ENCODE data around the gene MFSD6.
A peak's percentile ranks its signal among the peaks of the same experiment; 100 is the strongest.
"Not testable (repeated sequence)": the region's sequence is repeated elsewhere in the genome, so short reads cannot be mapped to it uniquely, and the experiment has no call there.

MFSD6 gene

GRCh38 chr2:190481339-190481738 lies 73.2 kb downstream of the MFSD6 start:
- no peaks in the 10 kb centered on the region for H3K27me3 ChIP-seq (ENCODE audit: control insufficient read depth in 1 of 2, insufficient read depth in 2 of 2, low read length in 2 of 2)
- H3K27ac ChIP-seq (ENCODE audit: low read length), result peak overlapping the region; percentile 4
- no peaks in the 10 kb centered on the region for H3K36me3 ChIP-seq (ENCODE audit: control insufficient read depth in 2 of 2, insufficient read depth in 2 of 2, low read length in 2 of 2)
- no peak overlapping the region for H3K9ac ChIP-seq (ENCODE audit: low read length in 2 of 2)
- peaks cover 19% of the 10 kb centered on the region for H3K4me1 ChIP-seq (ENCODE audit: control insufficient read depth, insufficient read depth, low read length)
- H3K4me3 ChIP-seq (ENCODE audit: low read length in 2 of 2), result no peak overlapping the region
- no peaks in the 10 kb centered on the region for H3K9me3 ChIP-seq (ENCODE audit: control insufficient read depth in 2 of 2, low read length in 2 of 2)

- Histone ChIP-seq H3K4me1 (ENCODE audit: control insufficient read depth, insufficient read depth, low read length) (peaks cover 22% of the 10 kb centered on the region), H3K27ac (ENCODE audit: low read length) (no peak overlapping the region), H3K27me3 (ENCODE audit: control insufficient read depth in 1 of 2, insufficient read depth in 2 of 2, low read length in 2 of 2) (no peaks in the 10 kb centered on the region), H3K9me3 (ENCODE audit: control insufficient read depth in 2 of 2, low read length in 2 of 2) (no peaks in the 10 kb centered on the region), H3K36me3 (ENCODE audit: control insufficient read depth in 2 of 2, insufficient read depth in 2 of 2, low read length in 2 of 2) (no peaks in the 10 kb centered on the region), H3K9ac (ENCODE audit: low read length in 2 of 2) (no peak overlapping the region), H3K4me3 (ENCODE audit: low read length in 2 of 2) (no peak overlapping the region)
Observed at GRCh38 chr2:190482451-190482850, 74.3 kb downstream of the MFSD6 start.

- Histone ChIP-seq H3K36me3 (ENCODE audit: control insufficient read depth in 2 of 2, insufficient read depth in 2 of 2, low read length in 2 of 2) (peaks cover 8 to 9% of the 10 kb centered on the region in 2 donors), H3K9me3 (ENCODE audit: control insufficient read depth in 2 of 2, low read length in 2 of 2) (no peaks in the 10 kb centered on the region), H3K27ac (ENCODE audit: low read length) (no peak overlapping the region)
Observed at GRCh38 chr2:190486037-190486623, 78.0 kb downstream of the MFSD6 start.

GRCh38 chr2:190488516-190489233 lies 80.5 kb downstream of the MFSD6 start:
- H3K36me3 ChIP-seq (ENCODE audit: control insufficient read depth in 2 of 2, insufficient read depth in 2 of 2, low read length in 2 of 2), result peaks cover 8 to 9% of the 10 kb centered on the region in 2 donors
- H3K4me1 ChIP-seq (ENCODE audit: control insufficient read depth, insufficient read depth, low read length), result peaks cover 5% of the 10 kb centered on the region
- no peak overlapping the region for H3K27ac ChIP-seq (ENCODE audit: low read length)
- no peaks in the 10 kb centered on the region for H3K27me3 ChIP-seq (ENCODE audit: control insufficient read depth in 1 of 2, insufficient read depth in 2 of 2, low read length in 2 of 2)
- no peaks in the 10 kb centered on the region for H3K9me3 ChIP-seq (ENCODE audit: control insufficient read depth in 2 of 2, low read length in 2 of 2)
- no peak overlapping the region for H3K9ac ChIP-seq (ENCODE audit: low read length in 2 of 2)
- no peak overlapping the region for H3K4me3 ChIP-seq (ENCODE audit: low read length in 2 of 2)

More at GRCh38 chr2:190486037-190486623, 78.0 kb downstream of the MFSD6 start:
- Histone ChIP-seq H3K4me1 (ENCODE audit: control insufficient read depth, insufficient read depth, low read length) (peaks cover 5% of the 10 kb centered on the region), H3K27me3 (ENCODE audit: control insufficient read depth in 1 of 2, insufficient read depth in 2 of 2, low read length in 2 of 2) (no peaks in the 10 kb centered on the region), H3K9ac (ENCODE audit: low read length in 2 of 2) (no peak overlapping the region), H3K4me3 (ENCODE audit: low read length in 2 of 2) (no peak overlapping the region)

GRCh38 chr2:190489475-190489874 lies 81.3 kb downstream of the MFSD6 start:
- no peaks in the 10 kb centered on the region for H3K27me3 ChIP-seq (ENCODE audit: control insufficient read depth in 1 of 2, insufficient read depth in 2 of 2, low read length in 2 of 2)
- peaks cover 5% of the 10 kb centered on the region for H3K4me1 ChIP-seq (ENCODE audit: control insufficient read depth, insufficient read depth, low read length)
- H3K9me3 ChIP-seq (ENCODE audit: control insufficient read depth in 2 of 2, low read length in 2 of 2), result no peaks in the 10 kb centered on the region
- H3K36me3 ChIP-seq (ENCODE audit: control insufficient read depth in 2 of 2, insufficient read depth in 2 of 2, low read length in 2 of 2), result peaks cover 8 to 9% of the 10 kb centered on the region in 2 donors
- H3K27ac ChIP-seq (ENCODE audit: low read length), result no peak overlapping the region
- no peak overlapping the region for H3K9ac ChIP-seq (ENCODE audit: low read length in 2 of 2)
- H3K4me3 ChIP-seq (ENCODE audit: low read length in 2 of 2), result no peak overlapping the region

- no peak overlapping the region for H3K4me3 ChIP-seq (ENCODE audit: low read length in 2 of 2)
- H3K27ac ChIP-seq (ENCODE audit: low read length), result no peak overlapping the region
- no peaks in the 10 kb centered on the region for H3K27me3 ChIP-seq (ENCODE audit: control insufficient read depth in 1 of 2, insufficient read depth in 2 of 2, low read length in 2 of 2)
- H3K4me1 ChIP-seq (ENCODE audit: control insufficient read depth, insufficient read depth, low read length), result peaks cover 5% of the 10 kb centered on the region
- no peaks in the 10 kb centered on the region for H3K9me3 ChIP-seq (ENCODE audit: control insufficient read depth in 2 of 2, low read length in 2 of 2)
- peaks cover 8 to 9% of the 10 kb centered on the region in 2 donors for H3K36me3 ChIP-seq (ENCODE audit: control insufficient read depth in 2 of 2, insufficient read depth in 2 of 2, low read length in 2 of 2)
- H3K9ac ChIP-seq (ENCODE audit: low read length in 2 of 2), result no peak overlapping the region
Observed at GRCh38 chr2:190490502-190490901, 82.3 kb downstream of the MFSD6 start.

GRCh38 chr2:190493095-190493494 lies 84.9 kb downstream of the MFSD6 start:
- Histone ChIP-seq H3K9me3 (ENCODE audit: control insufficient read depth in 2 of 2, low read length in 2 of 2) (no peaks in the 10 kb centered on the region), H3K36me3 (ENCODE audit: control insufficient read depth in 2 of 2, insufficient read depth in 2 of 2, low read length in 2 of 2) (peaks cover 8 to 13% of the 10 kb centered on the region in 2 donors), H3K27me3 (ENCODE audit: control insufficient read depth in 1 of 2, insufficient read depth in 2 of 2, low read length in 2 of 2) (no peaks in the 10 kb centered on the region), H3K27ac (ENCODE audit: low read length) (no peak overlapping the region), H3K4me3 (ENCODE audit: low read length in 2 of 2) (no peak overlapping the region), H3K4me1 (ENCODE audit: control insufficient read depth, insufficient read depth, low read length) (no peaks in the 10 kb centered on the region), H3K9ac (ENCODE audit: low read length in 2 of 2) (no peak overlapping the region)

- not testable (repeated sequence) for H3K4me3 ChIP-seq (ENCODE audit: low read length in 2 of 2); H3K9ac ChIP-seq (ENCODE audit: low read length in 2 of 2); H3K9me3 ChIP-seq (ENCODE audit: control insufficient read depth in 2 of 2, low read length in 2 of 2); H3K36me3 ChIP-seq (ENCODE audit: control insufficient read depth in 2 of 2, insufficient read depth in 2 of 2, low read length in 2 of 2); H3K27me3 ChIP-seq (ENCODE audit: control insufficient read depth in 1 of 2, insufficient read depth in 2 of 2, low read length in 2 of 2); H3K4me1 ChIP-seq (ENCODE audit: control insufficient read depth, insufficient read depth, low read length); H3K27ac ChIP-seq (ENCODE audit: low read length)
Observed at GRCh38 chr2:190494600-190495227, 86.6 kb downstream of the MFSD6 start.

GRCh38 chr2:190497428-190497827 lies 89.3 kb downstream of the MFSD6 start:
- no peak overlapping the region for H3K4me3 ChIP-seq (ENCODE audit: low read length in 2 of 2)
- no peaks in the 10 kb centered on the region for H3K27me3 ChIP-seq (ENCODE audit: control insufficient read depth in 1 of 2, insufficient read depth in 2 of 2, low read length in 2 of 2)
- H3K9me3 ChIP-seq (ENCODE audit: control insufficient read depth in 2 of 2, low read length in 2 of 2), result no peaks in the 10 kb centered on the region
- no peak overlapping the region for H3K9ac ChIP-seq (ENCODE audit: low read length in 2 of 2)
- no peak overlapping the region for H3K27ac ChIP-seq (ENCODE audit: low read length)
- no peaks in the 10 kb centered on the region for H3K4me1 ChIP-seq (ENCODE audit: control insufficient read depth, insufficient read depth, low read length)
- H3K36me3 ChIP-seq (ENCODE audit: control insufficient read depth in 2 of 2, insufficient read depth in 2 of 2, low read length in 2 of 2), result peaks cover 0 to 8% of the 10 kb centered on the region in 2 donors

GRCh38 chr2:190499273-190499672 lies 91.1 kb downstream of the MFSD6 start:
- H3K4me1 ChIP-seq (ENCODE audit: control insufficient read depth, insufficient read depth, low read length), result no peaks in the 10 kb centered on the region
- no peaks in the 10 kb centered on the region for H3K27me3 ChIP-seq (ENCODE audit: control insufficient read depth in 1 of 2, insufficient read depth in 2 of 2, low read length in 2 of 2)
- no peak overlapping the region for H3K27ac ChIP-seq (ENCODE audit: low read length)
- H3K4me3 ChIP-seq (ENCODE audit: low read length in 2 of 2), result no peak overlapping the region
- H3K36me3 ChIP-seq (ENCODE audit: control insufficient read depth in 2 of 2, insufficient read depth in 2 of 2, low read length in 2 of 2), result peaks cover 0 to 8% of the 10 kb centered on the region in 2 donors
- H3K9me3 ChIP-seq (ENCODE audit: control insufficient read depth in 2 of 2, low read length in 2 of 2), result no peaks in the 10 kb centered on the region
- H3K9ac ChIP-seq (ENCODE audit: low read length in 2 of 2), result no peak overlapping the region

GRCh38 chr2:190500054-190500502 lies 91.9 kb downstream of the MFSD6 start:
- Histone ChIP-seq H3K9me3 (ENCODE audit: control insufficient read depth in 2 of 2, low read length in 2 of 2) (no peaks in the 10 kb centered on the region), H3K36me3 (ENCODE audit: control insufficient read depth in 2 of 2, insufficient read depth in 2 of 2, low read length in 2 of 2) (peaks cover 2 to 8% of the 10 kb centered on the region in 2 donors), H3K27me3 (ENCODE audit: control insufficient read depth in 1 of 2, insufficient read depth in 2 of 2, low read length in 2 of 2) (no peaks in the 10 kb centered on the region), H3K27ac (ENCODE audit: low read length) (no peak overlapping the region), H3K4me1 (ENCODE audit: control insufficient read depth, insufficient read depth, low read length) (no peaks in the 10 kb centered on the region), H3K4me3 (ENCODE audit: low read length in 2 of 2) (no peak overlapping the region), H3K9ac (ENCODE audit: low read length in 2 of 2) (no peak overlapping the region)
